HG03571 (cell line): Measurements from ENCODE around the gene KIAA1755.
A peak's percentile ranks its signal among the peaks of the same experiment; 100 is the strongest.

ENCODE experiments used
- ATAC-seq: cut with Tn5 transposase; IDR thresholded peaks from one replicate; pipeline ENCODE4 v1.9.1; 2021; ENCODE audit not compliant: unreplicated experiment

Gene KIAA1755

GRCh38 chr20:38192323-38192885 lies 68.1 kb downstream of the KIAA1755 start:
- no peak for ATAC-seq

DNA sequence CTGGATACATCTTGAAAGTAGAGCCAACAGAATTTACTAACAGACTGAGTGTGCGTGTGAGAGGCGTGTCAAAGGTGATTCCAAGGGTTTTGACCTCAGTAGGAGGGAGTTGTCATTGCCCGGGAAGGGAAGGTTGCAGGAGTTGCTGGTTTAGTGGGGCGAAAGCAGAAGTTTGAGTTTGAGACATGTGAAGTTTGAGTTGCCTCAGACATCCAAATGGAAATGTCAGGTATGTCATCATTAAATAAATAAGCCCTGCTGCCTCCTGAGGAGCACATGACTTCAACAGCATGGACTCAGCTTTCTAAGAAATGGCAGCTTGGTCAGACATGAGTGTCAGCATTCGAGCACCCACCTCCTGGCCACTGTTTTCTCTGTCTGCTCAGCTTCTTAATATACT lies 68.9 kb downstream of the KIAA1755 start:
- ATAC-seq = no peak

DNA sequence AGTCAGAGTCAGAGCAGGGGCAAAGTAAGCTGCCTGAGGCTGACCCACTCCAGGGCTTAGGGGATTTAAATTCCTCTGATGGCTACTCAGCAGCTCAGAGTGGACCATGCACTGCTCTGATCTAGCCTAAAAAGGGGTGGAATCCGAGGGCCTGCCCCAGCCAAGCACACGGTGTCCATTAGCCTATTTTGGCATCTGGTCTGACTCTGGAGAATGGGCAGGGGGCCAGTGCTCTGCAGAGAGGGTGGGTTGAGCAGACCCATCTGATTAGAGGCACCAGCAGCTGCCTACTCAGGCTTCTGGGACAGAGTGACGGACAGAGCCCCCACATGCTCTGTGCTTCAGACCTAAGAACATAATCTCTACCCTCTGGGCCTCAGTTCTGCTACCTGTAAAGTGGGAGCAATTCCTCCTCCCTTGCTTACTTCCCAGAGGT lies 69.6 kb downstream of the KIAA1755 start:
- ATAC-seq = no peak

DNA sequence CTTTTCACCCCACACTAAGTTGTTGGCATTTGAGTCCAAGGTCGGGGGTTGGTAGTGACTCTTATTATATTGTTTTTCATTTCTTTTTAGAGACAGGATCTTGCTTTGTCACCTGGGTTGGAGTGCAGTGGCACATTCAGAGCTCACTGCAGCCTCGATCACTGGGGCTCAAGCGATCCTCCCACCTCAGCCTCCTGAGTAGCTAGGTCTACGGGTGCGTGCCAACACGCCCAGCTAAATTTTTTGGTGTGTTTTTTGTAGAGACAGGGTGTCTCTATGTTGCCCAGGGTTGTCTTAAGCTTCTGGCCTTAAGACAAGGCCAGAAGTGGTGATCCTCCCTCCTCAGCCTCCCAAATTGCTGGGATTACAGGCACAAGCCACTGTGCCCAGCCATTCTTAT lies 70.4 kb downstream of the KIAA1755 start:
- ATAC-seq = no peak

- ATAC-seq = no peak
Observed at GRCh38 chr20:38187517-38187916, 73.0 kb downstream of the KIAA1755 start.

DNA sequence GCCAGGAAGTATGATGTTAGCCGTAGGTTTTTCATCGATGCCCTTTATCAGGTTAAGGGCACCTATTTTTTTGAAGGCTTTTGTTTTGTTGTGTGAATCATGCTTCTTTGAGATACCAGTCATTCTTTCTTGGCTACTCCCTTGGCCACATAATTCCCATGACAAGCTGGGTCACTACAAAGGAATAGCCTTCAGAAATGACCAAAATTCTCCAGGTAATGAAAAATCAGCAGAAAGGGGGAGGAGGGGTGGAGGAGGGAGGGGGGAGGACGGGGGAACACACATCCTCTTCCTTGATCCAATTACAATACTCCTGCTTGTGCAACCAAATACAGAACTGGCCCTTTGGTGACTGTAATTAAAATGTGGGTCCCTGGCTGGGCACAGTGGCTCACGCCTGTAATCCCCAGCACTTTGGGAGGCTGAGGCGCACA lies 73.7 kb downstream of the KIAA1755 start:
- no peak for ATAC-seq

GRCh38 chr20:38184101-38184500 lies 76.4 kb downstream of the KIAA1755 start:
- no peak for ATAC-seq

DNA sequence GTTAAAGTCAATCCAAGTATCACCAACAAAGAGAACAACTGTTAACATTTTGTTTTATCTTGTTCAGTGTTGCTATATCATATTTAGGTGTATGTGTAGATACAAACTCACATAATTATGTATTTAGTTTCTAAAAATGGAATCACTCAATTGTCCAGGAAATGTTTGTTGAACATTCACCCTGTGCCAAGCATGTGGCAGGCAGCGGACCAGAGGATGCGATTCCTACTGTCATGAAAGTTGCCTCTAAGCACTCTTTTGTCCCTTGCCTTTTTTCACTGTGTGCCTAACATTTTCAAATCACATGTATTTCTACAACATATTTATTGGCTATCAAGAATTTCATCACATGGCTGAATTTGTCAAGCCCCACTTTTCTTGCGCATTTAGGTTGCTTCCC lies 78.6 kb downstream of the KIAA1755 start:
- no peak for ATAC-seq

GRCh38 chr20:38181207-38181801 lies 79.2 kb downstream of the KIAA1755 start:
- ATAC-seq = peak; percentile 61

DNA sequence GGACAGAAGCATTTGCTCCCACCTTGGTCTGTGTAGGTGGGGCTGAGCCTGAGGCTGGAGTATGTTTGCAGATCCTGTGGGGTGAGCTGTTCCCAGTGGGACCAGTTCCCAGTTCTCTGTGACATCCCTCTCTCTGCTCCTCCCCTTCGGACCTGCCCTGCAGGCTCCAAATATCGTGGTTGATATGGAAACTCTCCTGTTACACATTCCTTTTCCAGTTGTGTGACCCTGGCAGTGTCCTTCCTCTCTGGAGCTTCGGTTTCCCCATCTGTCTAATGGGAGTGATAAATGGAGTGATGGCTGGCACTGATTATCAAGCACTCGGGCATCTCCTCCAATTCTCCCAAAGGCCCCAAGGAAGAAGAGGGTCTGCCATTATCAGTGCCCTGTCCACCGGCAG lies 79.8 kb downstream of the KIAA1755 start:
- ATAC-seq = no peak

GRCh38 chr20:38179846-38180245 lies 80.7 kb downstream of the KIAA1755 start:
- no peak for ATAC-seq

GRCh38 chr20:38178581-38178980 lies 82.0 kb downstream of the KIAA1755 start:
- ATAC-seq = no peak

DNA sequence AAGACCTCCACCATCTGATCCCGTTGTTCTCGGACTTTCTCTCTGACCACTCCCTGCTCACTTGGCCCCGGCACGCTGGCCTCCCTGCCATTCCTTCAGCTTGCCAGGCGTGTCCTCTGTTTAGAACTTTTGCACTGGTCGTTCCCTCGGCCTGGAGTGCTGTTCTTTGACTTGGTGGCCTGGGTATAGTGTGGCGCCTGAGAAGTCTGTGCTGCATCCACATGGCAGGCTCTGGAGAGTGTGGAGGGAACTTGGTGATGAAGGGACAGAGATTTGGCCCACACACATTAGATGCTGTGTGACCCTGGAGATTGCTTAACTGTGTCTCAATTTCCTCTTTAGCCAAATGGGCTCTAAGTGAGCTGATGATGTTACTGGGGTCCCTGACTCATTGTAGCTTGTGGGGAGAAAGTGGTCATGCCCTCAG lies 82.5 kb downstream of the KIAA1755 start:
- ATAC-seq = no peak

DNA sequence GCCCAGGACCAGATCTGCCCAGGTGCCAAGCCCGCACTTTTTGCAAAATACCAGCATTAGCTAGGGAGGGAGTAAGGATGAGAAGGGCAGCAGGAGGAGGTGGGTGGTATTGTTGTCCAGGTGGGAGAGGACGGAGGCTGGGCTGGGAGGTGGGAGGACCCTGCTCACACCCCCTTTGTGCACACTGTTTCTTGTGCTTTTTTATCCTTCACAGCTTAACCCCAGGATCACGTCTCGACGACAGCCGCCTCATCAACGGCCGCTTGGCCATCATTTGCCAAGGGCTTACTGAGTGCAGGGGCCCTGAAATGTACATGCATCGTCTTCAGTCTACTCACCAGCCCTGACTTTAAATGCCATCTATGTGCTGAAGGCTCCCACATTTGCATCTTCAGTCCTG lies 83.3 kb downstream of the KIAA1755 start:
- no peak for ATAC-seq

- no peak for ATAC-seq
Observed at GRCh38 chr20:38175304-38176180, 85.0 kb downstream of the KIAA1755 start.

DNA sequence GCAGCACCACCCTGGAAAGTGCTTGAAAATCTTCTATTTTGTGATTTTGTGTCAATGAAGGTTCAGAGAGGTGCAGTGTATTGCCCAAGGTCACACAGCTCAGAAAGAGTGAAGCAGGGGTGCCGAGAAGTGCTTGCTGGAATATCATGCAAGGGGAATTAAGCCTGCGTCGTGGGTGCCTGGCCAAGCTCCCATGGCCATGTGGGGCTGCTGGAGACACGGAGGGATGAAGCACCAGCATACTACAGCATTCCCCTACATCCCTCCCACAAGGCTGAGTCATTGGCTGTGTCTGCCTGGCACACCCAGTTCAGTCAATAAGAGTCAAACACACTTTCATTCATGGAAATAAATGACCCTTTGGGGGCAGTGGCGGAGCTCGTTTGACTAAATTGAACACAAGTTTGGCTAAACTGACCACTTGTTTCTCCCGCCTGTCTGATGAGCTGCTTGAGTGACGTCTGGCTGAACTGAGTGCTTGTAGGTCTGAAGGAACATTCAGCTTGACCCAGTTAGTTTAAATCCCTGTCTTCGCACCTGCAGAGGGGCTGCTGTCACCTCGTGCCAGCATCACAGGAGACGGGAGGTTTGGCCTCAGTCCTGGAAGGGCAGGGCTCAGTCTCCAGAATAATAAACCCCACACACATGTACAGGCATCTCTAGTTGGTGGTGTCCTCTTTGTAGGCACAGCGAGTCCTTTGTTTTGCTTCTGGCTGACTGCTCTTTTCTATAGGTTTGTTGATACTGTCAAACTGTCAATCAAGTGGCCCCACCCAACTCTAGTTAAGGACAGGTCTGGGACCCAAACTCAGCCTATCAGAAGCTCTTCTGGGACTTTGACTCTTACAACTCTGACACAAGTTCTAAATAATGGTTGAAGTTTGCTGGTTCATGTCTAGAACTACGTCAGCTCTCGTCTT lies 87.0 kb downstream of the KIAA1755 start:
- ATAC-seq = no peak

DNA sequence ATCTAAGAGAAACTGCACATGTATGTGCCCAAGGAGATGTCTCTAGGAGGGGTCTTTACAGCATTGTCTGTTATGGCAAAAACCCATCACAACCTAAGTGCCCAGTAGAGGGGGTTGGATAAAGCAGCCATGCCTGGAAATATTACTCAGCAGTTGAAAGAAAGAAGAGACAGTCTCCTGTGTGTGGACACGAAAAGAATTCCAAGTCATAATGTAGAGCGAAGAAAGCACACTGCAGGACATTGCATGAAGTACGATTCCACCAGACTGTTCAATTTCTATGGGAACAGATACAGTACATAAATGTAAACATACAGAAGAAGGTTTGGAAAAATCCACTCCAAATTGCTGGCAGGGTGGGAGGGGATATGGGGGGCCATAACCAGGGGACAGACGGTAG lies 88.1 kb downstream of the KIAA1755 start:
- no peak for ATAC-seq

GRCh38 chr20:38171675-38172043 lies 88.9 kb downstream of the KIAA1755 start:
- no peak for ATAC-seq

DNA sequence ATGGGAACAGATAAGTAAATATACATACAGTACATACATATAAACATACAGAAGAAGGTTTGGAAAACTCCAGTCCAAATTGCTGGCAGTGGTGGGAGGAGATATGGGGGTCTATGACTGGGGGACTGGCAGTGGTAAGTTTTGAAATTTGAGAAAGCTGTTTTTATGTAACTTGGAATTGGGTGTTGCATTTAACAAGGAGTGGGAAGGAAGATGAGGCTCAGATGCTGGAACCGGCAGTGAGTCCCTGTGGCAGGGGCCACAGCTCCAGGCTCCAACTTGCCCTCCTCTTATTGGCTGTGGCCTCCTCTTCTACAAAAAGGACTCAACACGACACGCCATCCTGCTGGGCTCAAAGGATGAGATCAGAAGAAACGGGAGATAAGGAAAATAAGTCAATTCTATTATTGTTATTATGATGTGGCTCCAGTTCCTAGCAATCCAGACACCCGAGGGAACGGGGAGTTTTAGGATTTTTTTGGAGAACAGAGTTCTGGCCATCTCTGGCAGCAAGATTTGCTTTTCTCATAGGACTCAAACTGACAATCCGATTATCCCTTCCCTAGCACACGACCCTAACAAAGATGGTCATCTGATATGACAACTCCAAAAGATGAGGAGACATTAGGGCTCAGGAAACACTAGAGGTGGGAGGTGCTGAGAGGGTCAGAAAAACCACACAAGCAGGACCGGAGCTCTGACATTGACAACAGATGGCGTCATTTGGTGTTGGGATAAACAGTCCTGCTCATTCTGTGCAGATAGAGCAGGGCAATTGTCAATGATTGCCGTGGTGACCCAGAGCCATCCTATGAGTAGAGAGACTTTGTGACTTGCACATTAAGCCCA lies 89.5 kb downstream of the KIAA1755 start:
- ATAC-seq = no peak

- ATAC-seq = no peak
Observed at GRCh38 chr20:38170219-38170825, 90.2 kb downstream of the KIAA1755 start.
